GM23248 (cell line): ENCODE measurements around the gene PTPN5.

Experiments
- EZH2 ChIP-seq: fragments of 200-600 bp; sonication (generic); IDR thresholded peaks from 2 replicates; pipeline ENCODE4 v1.6.1; 2018; ENCODE audit warnings: antibody characterized with exemption, mild to moderate bottlenecking; ENCODE audit not compliant: insufficient read depth, poor library complexity, severe bottlenecking
- EZH2phosphoT487 ChIP-seq: fragments of 200-600 bp; sonication (generic); IDR thresholded peaks from 2 replicates; pipeline ENCODE4 v1.6.1; 2018; ENCODE audit warnings: antibody characterized with exemption, moderate library complexity, mild to moderate bottlenecking, low read depth; ENCODE audit not compliant: insufficient read depth

DNA sequence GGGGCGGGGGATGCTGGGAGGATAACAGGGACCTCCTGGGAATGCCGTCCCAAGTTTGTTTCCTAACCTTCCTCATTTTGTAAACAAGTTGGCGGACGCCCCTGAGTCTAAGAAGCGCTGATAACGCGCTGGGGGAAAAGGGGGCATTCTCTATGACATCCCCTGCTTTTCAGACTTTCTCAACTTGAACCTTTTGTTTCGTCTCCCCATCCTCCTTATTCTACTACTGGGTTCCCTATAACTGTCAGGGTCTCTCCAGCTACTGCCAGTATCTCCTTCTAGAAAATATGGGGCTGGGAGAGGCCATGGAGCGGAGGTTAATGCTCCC, 92.4 kb downstream of the PTPN5 start:
- TF ChIP-seq EZH2 = no peak
- no peak for TF ChIP-seq EZH2phosphoT487
